ENCODE data around the gene CAMK2B.
A peak's percentile ranks its signal among the peaks of the same experiment; 100 is the strongest.

The CAMK2B gene

DNA sequence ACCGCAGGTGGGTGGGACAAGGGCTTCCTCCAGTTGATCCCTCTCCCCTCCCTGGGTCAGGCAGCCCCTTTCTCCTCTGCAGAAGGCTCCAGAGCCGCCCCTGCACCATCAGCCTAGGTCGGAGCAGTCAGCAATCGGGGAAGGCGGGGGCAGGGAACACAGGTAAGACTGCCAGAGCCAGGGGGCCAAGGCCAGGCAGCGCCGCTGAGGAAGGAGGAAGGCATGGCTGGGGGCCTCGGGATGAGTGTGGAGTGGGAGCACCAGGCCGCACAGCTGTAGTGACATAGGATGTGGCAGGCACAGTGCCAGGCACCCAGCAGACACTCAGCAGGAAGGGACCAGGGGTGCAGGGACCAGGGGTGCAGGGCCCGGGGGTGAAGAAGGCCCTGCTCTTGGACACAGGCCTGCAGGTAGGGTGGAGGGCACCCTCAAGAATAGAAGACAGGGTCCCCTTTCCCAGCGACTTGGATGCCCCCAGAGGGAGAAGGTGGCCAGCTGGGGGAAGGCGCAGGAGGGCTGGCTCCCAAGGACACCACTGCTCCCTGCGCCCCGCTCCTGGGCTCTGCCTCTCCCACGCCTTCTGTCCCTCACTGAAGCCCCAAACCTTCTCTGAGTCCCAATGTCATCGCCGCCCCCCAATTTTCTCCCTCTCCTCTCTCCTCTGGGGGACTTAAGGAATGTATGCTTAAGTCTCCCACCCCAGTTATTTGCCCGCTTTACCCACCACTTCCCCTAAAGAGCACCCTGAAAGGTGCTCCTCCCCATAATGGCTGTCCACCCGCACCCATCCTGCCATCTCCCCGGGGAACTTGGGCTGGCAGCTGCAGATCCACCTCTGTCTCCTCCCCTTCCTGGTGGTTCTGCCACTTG is 38.5 kb downstream of the CAMK2B start:
- DNase-seq = peak; percentile 7

DNA sequence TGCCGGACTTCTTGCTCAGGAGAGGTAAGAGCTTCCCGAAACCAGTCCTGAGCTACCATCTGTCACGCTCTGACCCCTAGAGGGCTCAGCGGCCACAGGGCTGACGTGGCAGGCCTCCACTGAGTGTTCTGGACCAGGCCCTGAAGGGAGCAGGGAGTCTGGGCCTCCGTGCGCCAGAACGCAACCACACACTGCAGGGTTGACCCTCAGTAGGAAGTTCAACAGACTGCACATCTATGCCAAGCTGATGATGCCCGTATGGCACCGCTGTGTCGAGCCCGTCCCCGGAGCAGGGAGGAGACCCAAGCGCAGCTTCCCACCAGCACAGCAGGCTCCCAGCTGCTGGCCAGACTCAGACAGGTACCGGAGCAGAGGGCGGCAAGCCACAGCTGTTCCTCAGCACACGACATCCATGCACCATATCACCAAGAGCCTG is 39.2 kb downstream of the CAMK2B start:
- peak; percentile 2 for DNase-seq

DNA sequence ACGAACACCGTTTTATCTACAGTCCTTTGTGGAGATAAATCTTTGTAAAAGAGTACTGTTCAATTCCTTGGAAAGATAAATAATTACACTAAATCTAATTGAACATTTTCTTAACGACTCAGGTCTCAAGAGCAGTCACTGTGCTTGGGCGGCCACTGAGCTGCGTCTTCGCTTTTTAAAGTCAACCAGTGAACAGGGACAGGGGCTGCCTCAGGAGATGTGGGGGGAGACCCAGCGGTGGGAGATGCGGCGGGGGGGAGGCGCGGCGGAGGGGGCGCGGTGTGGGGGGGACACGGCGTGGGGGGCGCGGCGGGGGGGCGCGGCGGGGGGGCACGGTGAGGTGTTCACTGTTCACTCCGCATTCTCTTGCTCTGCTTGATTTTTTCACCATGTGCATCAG is 39.8 kb downstream of the CAMK2B start:
- no peak for DNase-seq

DNA sequence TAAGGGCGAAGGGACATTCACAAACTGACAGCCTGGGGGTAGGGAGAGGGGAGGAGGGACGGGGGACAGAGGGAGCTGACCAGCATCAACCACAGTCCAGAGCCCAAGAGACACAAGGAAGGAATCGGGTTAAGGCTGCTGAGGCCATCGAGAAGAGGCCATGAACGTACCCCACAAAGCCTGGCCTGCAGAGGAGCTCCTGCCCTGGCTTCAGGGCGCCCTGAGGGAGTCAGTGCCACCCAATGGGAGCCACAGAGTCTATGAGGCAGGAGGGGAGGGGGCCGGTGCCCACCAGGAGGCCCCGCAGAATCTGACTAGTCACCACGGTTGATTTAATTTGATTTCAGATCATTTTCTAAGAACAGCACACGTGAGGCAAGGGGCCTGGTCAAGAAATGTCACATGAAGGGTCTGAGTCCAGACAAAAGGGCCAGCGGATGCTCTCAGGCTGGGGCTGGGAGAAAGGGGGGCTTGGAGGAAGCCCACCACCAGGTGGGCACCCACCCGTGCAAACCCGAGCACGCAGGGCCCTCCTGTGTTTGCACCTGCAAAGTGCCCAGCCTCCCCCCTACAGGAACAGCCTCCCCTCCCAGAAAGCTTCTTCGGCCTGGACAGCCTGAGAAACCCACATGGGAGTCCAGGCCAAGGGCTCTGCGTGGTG is 40.4 kb downstream of the CAMK2B start:
- DNase-seq = no peak

DNA sequence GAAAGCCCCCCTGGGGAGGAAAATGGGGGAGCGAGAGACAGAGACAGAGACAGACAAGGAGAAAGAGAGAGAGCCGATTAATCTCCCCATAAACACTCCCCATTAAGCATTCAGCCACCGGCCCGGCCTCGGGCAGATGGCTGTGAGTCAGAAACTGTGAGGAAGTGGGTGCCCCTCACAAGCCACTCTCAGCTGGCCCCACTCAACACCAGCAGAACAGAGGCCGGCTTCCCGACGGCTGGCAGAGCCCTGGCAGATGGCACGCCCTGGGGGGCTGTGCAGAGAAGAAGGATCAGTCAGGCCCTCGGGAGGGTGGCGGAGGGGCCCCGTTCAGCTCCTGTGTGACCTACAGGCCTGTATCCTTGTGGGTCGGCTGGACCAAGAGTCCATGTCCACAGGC is 41.2 kb downstream of the CAMK2B start:
- no peak for DNase-seq

DNA sequence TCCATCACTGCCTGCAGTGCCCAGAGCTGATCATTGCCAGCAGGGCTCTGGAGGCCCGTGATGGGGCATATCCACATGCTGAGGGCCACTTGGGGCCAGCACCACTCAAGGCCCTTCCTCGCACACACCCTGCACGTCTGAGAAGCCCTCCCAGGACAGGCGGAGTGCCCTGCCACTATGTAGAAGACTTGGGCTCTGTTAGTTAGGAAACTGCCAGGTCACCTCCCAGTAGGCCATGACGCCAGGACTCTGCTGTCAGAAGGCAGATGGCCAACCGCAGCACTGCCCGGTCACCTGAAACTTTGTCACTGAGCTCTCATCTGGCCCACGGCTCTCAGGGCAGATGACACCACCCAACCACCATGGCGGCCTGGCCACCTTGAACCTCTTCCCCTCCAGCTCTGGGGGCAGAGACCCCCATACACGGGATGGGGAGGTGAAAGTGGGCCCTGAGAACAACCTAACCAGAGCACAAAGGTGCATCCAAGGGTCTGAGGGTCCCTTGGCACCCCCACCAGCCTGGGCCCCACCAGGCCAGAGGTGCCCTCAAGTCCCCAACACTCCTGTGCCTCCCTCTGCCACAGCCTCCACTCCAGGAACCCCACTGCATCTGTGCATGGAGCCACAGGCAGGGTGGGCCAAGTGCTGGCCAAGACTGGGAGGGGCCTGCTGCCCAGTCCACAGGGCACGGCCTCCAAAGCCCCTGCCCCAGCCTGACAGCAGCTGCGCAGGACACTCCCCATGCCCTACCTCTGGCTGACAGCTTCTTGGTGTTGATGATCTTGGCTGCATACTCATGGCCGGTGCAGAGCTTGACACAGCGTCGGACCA is 41.8 kb downstream of the CAMK2B start:
- DNase-seq = no peak

DNA sequence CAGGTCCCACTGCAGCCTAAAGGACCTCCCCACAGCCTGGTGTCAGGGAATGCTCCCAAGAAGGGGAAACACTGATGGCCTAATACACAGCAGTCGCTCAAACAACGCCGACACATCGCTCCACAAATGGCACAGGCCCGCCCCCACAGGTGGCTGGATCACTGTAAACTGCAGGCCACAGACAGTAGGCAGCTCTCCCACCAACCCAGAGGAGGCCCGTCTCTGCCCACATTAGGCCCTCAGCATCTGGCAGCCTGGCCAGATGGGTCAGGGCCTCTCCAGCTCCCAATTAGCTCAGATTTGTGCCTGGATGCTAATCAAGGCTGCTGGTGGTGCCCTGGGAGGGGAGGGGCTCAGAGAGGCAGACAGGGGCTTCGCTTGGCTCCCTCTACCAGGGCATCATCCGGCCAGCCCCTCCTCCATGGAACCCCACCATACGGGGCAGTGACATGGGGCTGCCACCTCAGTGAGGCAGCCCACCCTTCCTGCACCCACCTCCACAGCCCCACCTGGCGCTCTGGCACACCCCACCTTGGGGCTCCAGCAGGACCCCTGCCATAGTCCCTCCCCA is 42.7 kb downstream of the CAMK2B start:
- DNase-seq = no peak

DNA sequence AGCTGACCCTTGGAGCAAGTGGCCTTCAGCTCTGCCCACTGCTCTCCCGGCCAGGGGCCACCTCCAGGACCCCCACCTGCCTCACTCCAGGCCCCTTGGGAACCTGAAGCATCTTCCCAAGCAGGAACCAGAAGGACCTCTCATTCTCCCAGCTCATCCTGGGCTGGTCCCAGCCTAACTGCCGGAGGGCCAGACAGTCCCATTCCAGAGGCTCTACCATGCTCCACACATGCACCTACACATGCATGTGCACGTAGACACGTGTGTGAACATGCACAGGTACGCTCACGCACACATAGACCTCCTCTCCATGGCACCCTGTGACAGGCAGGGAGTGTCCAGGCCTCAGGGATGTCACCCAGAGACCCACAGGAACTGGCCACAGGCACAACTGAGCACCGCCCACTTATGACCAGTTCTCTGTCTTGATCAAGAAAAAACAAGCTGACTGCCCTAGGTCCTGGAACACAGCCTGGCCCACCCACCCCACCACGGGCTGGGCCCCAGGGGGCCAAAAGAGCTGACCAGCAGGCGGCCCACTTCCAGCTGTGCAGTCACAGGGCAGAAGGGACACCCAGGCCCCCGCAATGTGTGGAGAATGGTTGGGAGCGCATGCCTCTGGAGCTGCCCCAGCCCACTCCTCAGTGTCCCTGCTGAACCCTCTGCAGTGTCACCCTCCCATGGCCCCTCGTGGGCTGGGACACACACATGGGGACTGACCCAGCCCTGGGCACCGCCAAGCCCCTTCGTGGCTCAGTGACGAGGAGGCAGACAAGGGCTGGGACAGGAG is 43.4 kb downstream of the CAMK2B start:
- no peak for DNase-seq

DNA sequence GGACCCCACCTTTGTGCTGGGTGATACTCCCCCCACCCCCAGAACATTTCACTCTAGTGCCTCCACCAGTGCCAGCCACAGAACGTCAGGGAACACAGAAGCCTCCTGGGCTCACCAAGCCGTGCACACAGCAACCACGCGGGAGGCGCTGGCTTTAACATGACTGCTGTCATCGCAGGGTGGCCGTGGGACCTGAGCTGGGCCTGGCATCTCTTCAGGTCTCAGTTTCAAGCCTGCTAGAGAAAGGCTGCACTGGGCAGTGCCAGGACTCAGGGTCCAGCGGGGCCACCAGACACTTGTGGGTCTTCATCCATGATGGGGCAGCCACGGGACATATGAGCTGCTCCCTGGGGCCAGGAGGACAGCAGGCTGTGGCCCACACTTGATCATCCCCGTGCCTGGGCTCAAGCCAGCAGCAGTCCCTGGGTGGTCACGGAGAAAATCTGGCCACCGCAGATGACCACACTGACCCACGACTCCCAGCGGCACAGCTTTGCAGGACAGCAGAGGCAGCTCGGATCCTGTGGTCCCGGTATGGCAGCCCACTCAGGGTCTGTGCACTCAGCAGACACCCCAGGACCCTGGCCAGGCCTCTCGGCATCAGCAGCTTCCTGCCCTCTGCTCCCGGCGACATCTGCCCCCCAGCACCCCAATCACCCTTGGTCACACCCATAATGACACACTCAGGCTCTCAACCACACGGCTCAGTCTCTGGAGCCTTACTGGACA is 44.2 kb downstream of the CAMK2B start:
- no peak for DNase-seq

DNA sequence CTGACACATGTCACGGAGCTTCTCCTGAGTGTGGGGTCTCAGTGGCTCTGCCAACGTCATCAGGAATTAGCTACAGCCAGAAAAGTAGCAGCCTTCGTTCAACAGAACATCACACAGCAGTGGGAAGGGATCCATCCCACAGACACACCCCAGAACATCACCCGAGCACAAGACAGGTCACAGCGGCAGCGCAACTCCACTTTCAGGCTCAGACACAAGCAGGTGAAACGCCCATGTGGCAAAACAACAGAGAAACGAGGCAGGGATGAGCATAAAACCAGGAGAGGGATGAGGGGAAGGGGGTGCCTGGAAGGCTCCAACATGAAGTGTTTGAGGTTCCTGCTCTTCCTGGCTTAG is 44.8 kb downstream of the CAMK2B start:
- DNase-seq = no peak

DNA sequence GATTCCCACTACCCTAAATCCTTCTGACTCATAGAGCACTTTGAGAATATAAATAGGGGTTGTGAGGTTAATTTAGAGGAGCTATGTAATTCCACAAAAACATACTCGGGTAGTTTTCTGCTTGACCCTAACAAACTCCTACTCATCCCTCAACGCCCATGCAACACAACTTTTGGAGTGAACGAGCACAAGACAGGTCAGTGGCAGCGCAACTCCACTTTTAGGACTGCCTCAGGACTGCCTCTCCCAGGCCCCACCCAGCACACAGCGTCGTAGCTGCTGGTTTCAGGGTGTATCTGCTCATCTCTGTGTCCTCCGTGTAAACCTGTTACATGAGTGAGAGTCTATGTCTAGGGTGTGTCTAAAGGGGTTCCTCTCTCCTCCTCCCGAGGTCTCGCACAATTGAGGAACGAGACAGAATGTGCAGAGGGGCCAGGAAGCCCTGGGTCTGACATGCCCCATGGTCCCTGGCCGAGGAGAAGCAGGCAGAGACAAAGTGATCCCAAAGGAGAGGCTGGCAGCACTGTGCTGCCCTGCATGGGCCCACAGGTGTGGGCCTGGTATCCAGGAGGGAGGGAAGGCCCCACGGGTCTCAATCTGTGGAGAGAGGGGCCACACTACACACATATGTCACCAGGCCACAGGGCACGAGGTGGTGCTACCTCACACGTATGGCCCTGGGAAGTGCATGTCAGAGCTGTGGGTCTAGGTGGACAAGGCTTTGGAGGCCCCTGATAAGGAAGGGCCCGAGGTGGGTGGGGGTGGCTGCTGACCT is 45.5 kb downstream of the CAMK2B start:
- no peak for DNase-seq

DNA sequence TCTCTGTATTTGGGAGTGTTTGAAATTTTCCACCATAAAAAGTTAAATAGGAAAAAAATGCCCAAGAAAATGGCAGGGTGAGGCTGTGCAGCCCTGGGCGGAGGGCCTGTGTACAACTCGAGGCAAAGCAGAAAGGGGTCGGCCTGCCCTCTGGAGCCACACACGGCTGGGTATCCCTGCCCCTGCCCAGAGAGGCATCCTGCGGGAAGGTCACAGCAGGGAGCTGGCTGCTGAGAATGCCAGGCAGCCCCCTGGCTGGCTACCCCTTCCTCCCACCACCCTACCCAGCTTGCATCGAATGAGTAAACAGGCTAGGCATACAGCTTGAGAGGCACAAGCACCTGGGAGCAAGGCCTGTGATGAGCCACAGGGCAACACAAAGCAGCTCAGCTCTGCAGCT is 46.1 kb downstream of the CAMK2B start:
- no peak for DNase-seq

DNA sequence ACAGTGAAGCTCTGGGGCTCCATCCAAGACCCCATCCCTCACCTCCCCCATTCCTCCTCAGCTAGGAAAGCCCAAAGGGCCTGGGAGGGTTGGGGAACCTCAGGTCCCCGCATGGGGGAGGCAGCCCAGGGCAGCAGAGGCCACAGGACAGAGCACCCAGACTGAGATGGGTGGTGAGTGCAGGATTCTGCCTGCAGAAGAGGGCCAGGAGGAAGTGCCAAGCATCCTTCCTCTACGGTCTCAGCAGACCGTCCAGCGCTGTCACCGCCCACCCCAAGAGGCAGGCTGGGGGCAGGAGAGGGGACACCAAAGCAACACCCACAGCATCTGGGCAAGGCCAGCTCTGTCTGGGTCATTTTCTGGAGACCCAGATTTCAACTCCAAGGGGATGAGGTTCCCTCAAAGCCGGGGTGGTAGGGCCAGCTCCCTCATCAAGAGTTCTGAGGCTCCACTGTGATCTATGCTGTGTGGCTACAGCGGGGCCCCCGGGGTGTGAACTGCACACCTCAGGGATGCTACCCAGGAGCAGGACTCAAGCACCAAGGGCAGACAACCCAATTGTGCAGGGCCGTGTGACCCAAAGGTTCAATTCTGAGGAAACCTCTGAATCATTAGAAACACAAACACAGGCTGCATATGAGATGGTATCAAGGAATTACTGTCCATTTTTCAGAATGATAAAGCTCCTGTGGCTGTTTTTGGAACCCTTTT is 46.8 kb downstream of the CAMK2B start:
- no peak for DNase-seq

DNA sequence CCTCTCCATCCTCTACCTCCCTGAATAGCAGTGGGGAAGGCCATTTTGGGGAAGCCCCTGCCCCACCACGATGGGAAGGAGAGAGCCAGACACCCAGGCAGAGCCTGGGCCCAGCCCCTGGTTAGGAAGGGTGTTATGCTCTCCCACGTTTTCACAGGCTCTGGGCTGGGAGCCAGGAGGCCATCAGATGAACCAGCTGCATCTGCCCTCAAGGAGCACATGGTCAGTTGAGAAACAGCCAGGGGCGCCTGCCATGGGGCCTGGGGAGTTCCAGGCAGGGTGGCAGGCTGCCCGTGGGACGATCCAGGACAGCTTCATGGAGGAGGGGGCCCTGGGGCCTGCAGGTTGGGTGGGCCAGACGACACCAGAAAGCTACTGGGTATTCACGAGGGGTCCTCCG is 47.5 kb downstream of the CAMK2B start:
- DNase-seq = no peak

DNA sequence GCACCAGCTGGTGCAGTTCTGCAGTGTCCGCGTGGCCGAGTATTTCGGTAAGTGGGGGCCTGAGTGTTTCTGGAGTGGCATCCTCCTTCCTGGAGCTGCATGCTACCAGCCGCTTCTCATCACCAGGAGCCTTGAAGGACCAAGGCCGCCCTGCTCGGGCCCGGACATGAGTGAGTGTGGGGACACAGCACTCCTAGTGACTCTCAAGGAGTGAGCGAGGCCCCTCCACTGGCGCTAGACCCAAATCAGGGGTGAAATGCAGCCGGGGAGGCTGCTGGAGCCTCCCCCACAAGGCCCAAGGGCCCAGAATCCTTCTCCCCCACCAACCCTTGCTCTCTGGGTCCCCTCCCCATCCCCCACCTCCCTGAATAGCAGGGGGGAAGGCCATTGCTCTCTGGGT is 48.0 kb downstream of the CAMK2B start:
- no peak for DNase-seq

DNA sequence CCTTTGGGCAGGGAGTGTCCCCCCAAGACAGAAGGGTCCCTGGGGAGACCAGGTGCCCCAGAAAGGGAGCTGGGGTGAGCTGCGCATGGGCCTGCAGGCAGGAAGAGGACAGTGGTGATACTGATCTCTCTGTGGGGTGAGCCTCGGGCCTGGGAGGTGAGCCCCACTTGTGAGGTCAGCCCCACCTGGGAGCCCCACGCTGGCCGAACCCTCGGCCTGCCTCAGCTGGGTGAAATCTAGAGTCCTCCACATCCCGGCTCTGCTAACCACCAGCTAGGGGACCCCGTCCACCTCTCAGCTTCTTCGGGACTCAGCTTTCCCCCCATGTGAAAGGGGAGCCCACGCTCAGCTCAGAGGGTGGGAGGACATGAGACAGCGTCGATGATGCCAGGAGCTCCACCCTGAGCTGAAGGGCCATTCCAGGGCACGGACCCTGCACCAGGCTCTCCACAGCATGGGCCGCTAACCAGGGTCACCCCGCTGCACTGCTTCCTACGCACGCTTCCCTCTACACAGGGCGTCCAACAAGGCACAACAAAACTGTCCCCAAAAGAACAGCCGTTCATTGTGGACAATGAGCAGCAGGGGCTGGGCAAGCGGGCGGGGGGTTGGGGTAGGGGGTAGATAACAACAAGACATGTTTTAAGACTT is 48.7 kb downstream of the CAMK2B start:
- no peak for DNase-seq

DNA sequence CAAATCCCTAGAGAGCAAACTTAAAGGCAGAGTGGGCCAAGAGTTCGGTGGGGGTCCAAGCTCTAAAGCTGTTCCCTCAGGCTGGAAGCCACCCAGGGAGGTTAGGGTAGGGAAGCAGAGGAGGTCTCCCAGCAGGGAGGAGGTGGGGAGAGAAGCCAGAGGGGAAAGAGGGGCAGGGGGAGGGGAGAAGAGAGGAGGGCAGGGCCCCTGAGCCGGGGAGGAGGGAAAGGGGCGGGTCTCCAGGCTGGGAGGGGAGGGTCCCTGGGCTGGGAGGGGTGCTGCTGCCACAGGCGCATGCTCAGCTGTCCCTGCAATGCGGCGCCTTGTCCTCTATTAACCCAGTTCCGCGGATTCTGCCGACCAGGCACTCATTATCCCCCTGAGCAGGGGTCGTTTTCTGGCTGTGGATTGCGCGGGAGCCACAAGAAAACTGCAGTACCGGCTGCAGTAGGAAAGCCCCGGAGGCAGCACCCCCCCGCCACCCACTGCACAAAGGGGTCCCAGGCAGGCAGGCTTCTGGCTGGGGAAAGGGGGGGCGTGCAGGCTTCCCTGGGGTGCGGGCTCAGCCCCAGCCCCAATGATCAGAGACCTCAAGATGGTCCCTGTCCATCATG is 49.3 kb downstream of the CAMK2B start:
- no peak for DNase-seq

DNA sequence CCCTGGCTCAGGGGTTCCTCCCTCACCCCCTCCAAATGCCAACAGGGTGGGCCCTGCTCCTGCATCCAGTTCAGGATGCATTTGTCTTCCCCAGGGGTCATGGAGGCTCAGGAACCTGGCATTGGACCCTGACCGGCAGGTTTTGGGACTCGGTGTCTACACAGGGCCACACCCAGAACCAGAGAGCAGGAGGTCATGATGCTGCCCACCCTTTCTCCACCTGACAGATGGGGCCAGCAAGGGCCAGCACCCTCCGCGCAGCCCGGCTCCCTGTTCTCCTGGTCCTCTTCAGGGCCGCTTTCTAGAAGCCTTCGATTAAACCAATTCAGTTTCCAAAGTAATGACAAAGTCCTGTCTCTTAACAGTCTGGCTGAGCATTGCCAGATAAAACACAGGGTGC is 50.2 kb downstream of the CAMK2B start:
- DNase-seq = no peak

DNA sequence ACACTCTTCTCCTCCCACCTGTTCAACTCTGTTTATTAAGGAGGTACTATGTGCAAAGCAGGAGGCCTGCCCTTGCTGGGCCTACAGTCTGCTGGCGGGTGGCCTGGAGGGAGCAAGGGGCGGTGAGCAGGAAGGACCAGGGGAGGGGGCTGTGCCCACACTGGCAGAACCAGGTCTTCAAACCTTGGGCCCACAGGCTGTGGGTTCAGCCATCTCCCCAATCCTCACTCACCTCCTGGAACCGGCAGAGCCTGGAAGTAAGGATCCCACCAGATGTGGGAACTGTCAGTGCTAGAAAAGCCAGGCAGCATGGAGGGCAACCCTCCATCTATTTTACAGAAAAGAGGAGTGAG is 50.8 kb downstream of the CAMK2B start:
- DNase-seq = no peak
